NCI-H446 (cell line): ENCODE results near the gene JAGN1.
"Not testable (repeated sequence)": the region's sequence is repeated elsewhere in the genome, so short reads cannot be mapped to it uniquely, and the experiment has no call there.

ENCODE experiments used
- DNase-seq, 2 experiments: peaks; one replicate each; lab custom pipeline; 2025; lab: John Stamatoyannopoulos, UW

The JAGN1 gene

GRCh38 chr3:9867106-9867505 lies 23.3 kb upstream of the JAGN1 start:
- no peak for DNase-seq

- DNase-seq, result no peak
These were observed 20.5 kb upstream of the JAGN1 start for GRCh38 chr3:9869955-9870354.

- DNase-seq, result no peak
These were observed 19.4 kb upstream of the JAGN1 start for GRCh38 chr3:9870978-9871377.

- not testable (repeated sequence) for DNase-seq
These were observed 18.3 kb upstream of the JAGN1 start for GRCh38 chr3:9872067-9872466.

GRCh38 chr3:9875448-9875847 lies 15.0 kb upstream of the JAGN1 start:
- no peak for DNase-seq

- DNase-seq, result not testable (repeated sequence)
These were observed 14.2 kb upstream of the JAGN1 start for GRCh38 chr3:9876255-9876654.

GRCh38 chr3:9876991-9877390 lies 13.4 kb upstream of the JAGN1 start:
- DNase-seq, result no peak

GRCh38 chr3:9878700-9879099 lies 11.7 kb upstream of the JAGN1 start:
- no peak for DNase-seq

GRCh38 chr3:9879830-9880549 lies 10.4 kb upstream of the JAGN1 start, which contains the start of gene CIDEC:
Gene CIDEC, minus strand, starts transcription at chr3:9880253. Its CDS starts 1,767 bp downstream, at chr3:9878486.
- DNase-seq, result no peak

GRCh38 chr3:9881441-9881840 lies 9.0 kb upstream of the JAGN1 start:
- no peak for DNase-seq

GRCh38 chr3:9883706-9884554 lies 6.5 kb upstream of the JAGN1 start:
- no peak for DNase-seq

- DNase-seq, result no peak
These were observed 5.8 kb upstream of the JAGN1 start for GRCh38 chr3:9884555-9885165.

GRCh38 chr3:9886328-9886727 lies 4.1 kb upstream of the JAGN1 start:
- DNase-seq, result no peak

GRCh38 chr3:9887480-9887879 lies 2.9 kb upstream of the JAGN1 start:
- DNase-seq, result no peak

GRCh38 chr3:9888540-9888939 lies 1.9 kb upstream of the JAGN1 start:
- DNase-seq, result no peak

GRCh38 chr3:9889405-9889804 lies 1.0 kb upstream of the JAGN1 start:
- no peak for DNase-seq

GRCh38 chr3:9891072-9891622 lies 737 bp downstream of the JAGN1 start:
- DNase-seq, result no peak

GRCh38 chr3:9893739-9894138 lies 3.3 kb downstream of the JAGN1 start:
- DNase-seq, result no peak

GRCh38 chr3:9895715-9896114 lies 5.3 kb downstream of the JAGN1 start:
- DNase-seq, result not testable (repeated sequence)

- DNase-seq, result not testable (repeated sequence)
These were observed 6.5 kb downstream of the JAGN1 start for GRCh38 chr3:9896755-9897407.

GRCh38 chr3:9897408-9898372 lies 7.3 kb downstream of the JAGN1 start:
- DNase-seq, result peak in 1 of 2 experiments; percentile 56
